CD8-positive, alpha-beta memory T cell (primary cell): ENCODE measurements around the gene LITAFD. TPM values are rescaled to one million over a fixed set of nuclear protein-coding genes. Genes with fewer than 3 reads are reported as not detected.
A peak's percentile ranks its signal among the peaks of the same experiment; 100 is the strongest.

Experiments
- CTCF ChIA-PET: fragments of 350-600 bp; sonication (Branson Sonifier 250); formaldehyde crosslinking; loops from one replicate; lab custom pipeline; 2021; ENCODE audit warnings: antibody characterized with exemption; lab: Charles Lee
- POLR2A ChIA-PET: fragments of 350-600 bp; sonication (Branson Sonifier 250); formaldehyde crosslinking; loops from one replicate; lab custom pipeline; 2021; ENCODE audit warnings: antibody characterized with exemption; lab: Charles Lee
- DNase-seq, 5 donors: peaks; one replicate each; pipeline versions ENCODE4 v3.0.0 to v3.0.0-alpha.2; 2020 to 2022; ENCODE audit warnings: mixed read lengths in 1 of 5
- H3K27ac ChIP-seq: one replicate; pipeline ENCODE4 v1.7.0; 2013; ENCODE audit warnings: low read depth, mild to moderate bottlenecking, low read length, moderate library complexity
- H3K27me3 ChIP-seq: 2 replicates; pipeline ENCODE4 v1.7.0; 2013; ENCODE audit warnings: low read length, mild to moderate bottlenecking; ENCODE audit not compliant: insufficient read depth, poor library complexity, severe bottlenecking
- H3K36me3 ChIP-seq: 2 replicates; pipeline ENCODE4 v1.7.0; 2013; ENCODE audit warnings: mild to moderate bottlenecking, low read length, moderate library complexity; ENCODE audit not compliant: insufficient read depth
- H3K4me1 ChIP-seq: 2 replicates; pipeline ENCODE4 v1.7.0; 2013; ENCODE audit warnings: mild to moderate bottlenecking, low read length, moderate library complexity; ENCODE audit not compliant: insufficient read depth
- H3K4me3 ChIP-seq: 2 replicates; pipeline ENCODE4 v1.7.0; 2013; ENCODE audit warnings: mild to moderate bottlenecking, low read length
- H3K9me3 ChIP-seq: 2 replicates; pipeline ENCODE4 v1.7.0; 2013; ENCODE audit warnings: mild to moderate bottlenecking, low read length
- H3K27ac Mint-ChIP-seq, 8 donors: one replicate each; pipeline ENCODE4 v1.8.0; 2020 to 2021; ENCODE audit warnings: mixed read lengths in 8 of 8, mild to moderate bottlenecking in 6 of 8, inconsistent platforms in 3 of 8, moderate library complexity in 3 of 8
- H3K27me3 Mint-ChIP-seq, 2 donors: one replicate each; pipeline ENCODE4 v1.8.0; 2020 to 2021; ENCODE audit warnings: mixed read lengths in 2 of 2, mild to moderate bottlenecking in 1 of 2, moderate library complexity in 1 of 2
- H3K36me3 Mint-ChIP-seq, 3 donors: one replicate each; pipeline ENCODE4 v1.8.0; 2020 to 2021; ENCODE audit warnings: mixed read lengths in 3 of 3, inconsistent platforms in 1 of 3, mild to moderate bottlenecking in 1 of 3
- H3K4me1 Mint-ChIP-seq, 3 donors: one replicate each; pipeline ENCODE4 v1.8.0; 2020 to 2021; ENCODE audit warnings: mixed read lengths in 3 of 3, inconsistent platforms in 1 of 3, mild to moderate bottlenecking in 1 of 3
- H3K4me3 Mint-ChIP-seq, 7 donors: one replicate each; pipeline ENCODE4 v1.8.0; 2020 to 2021; ENCODE audit warnings: mixed read lengths in 7 of 7, mild to moderate bottlenecking in 6 of 7, moderate library complexity in 4 of 7, inconsistent platforms in 2 of 7
- H3K9me3 Mint-ChIP-seq, 5 donors: one replicate each; pipeline ENCODE4 v1.8.0; 2020 to 2022; ENCODE audit warnings: mixed read lengths in 5 of 5, mild to moderate bottlenecking in 3 of 5, moderate library complexity in 2 of 5, inconsistent platforms in 1 of 5
- polyA plus RNA-seq: library from polyadenylated mRNA; unstranded; fragments of 300-500 nt; fragmentation: Illumina TruSeq; gene quantifications from one replicate; pipeline ENCODE4 v1.2.3, GENCODE V29; 2021
- total RNA-seq, 2 experiments: library from RNA; stranded (reverse); gene quantifications; one replicate each; pipeline ENCODE4 v1.2.3, GENCODE V29; 2021

LITAFD gene
- total and polyA plus RNA-seq, 3 experiments from 2014 or later, result not detected

DNA sequence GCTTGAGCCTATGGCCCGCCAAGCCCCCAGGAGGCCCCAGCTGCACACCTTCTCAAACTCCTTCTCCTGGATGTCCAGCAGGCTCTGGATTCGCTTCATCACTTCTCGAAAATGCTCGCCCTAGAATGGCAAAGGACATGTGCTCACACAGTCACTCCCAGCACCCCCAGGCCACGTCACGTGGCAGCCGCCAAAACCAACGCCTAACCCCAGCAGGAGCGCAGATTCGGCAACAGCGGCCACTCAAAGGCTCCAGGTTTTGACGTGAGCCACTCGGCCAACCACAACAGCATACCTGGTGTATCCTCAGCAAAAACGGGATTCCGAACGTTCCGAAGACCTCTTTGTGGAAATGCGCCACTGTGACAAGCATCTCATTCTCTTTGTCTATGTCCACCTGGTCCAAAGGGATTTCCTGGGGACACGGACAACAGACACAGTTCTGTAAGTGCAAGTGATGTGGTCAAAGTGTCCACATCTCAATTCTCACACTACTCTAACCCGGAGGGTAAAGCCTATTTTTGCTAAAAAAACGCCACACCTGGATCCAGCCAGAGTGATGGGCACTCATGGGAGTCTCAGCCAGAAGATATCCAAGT lies 12.7 kb downstream of the LITAFD start:
- ChIA-PET CTCF (interaction anchor here (1.6 to 2.2 kb wide), 3 partner anchors 9 to 114 kb away, joined by 3 to 5 read pairs (median 4); no protein-coding TSS in a partner anchor), POLR2A (no interaction called here)
- H3K27me3 ChIP-seq, result no peaks in the 10 kb centered on the region
- H3K9me3 ChIP-seq, result no peaks in the 10 kb centered on the region
- no peak overlapping the region for H3K27ac ChIP-seq
- Mint-ChIP-seq H3K36me3 (peaks cover 13 to 94% (median 36%) of the 10 kb centered on the region in 3 donors), H3K9me3 (peaks cover 0 to 2% (median 0%) of the 10 kb centered on the region in 5 donors), H3K27ac (peak overlapping the region in 4 of 8 donors; percentile 22 to 85 (median 70)), H3K4me3 (peak overlapping the region in 1 of 7 donors; percentile 19), H3K27me3 (no peaks in the 10 kb centered on the region), H3K4me1 (peaks cover 8 to 29% (median 23%) of the 10 kb centered on the region in 3 donors)
- no peaks in the 10 kb centered on the region for H3K4me1 ChIP-seq
- H3K4me3 ChIP-seq, result no peak overlapping the region
- peaks cover 65% of the 10 kb centered on the region for H3K36me3 ChIP-seq
- DNase-seq, result no peak

- Histone ChIP-seq H3K36me3 (peaks cover 91% of the 10 kb centered on the region), H3K4me1 (no peaks in the 10 kb centered on the region), H3K27me3 (no peaks in the 10 kb centered on the region), H3K4me3 (no peak overlapping the region), H3K27ac (no peak overlapping the region), H3K9me3 (no peaks in the 10 kb centered on the region)
- H3K4me3 Mint-ChIP-seq, result no peak overlapping the region
- H3K27ac Mint-ChIP-seq, result peak overlapping the region in 2 of 8 donors; percentile 41 to 60
- no peaks in the 10 kb centered on the region for H3K27me3 Mint-ChIP-seq
- ChIA-PET POLR2A (no interaction called here), CTCF (interaction anchor here (0.7 to 1.5 kb wide), 3 partner anchors 38 to 240 kb away, joined by 3 to 8 read pairs (median 4); no protein-coding TSS in a partner anchor)
- H3K36me3 Mint-ChIP-seq, result peaks cover 13 to 95% (median 32%) of the 10 kb centered on the region in 3 donors
- no peak for DNase-seq
- no peaks in the 10 kb centered on the region for H3K9me3 Mint-ChIP-seq
- peaks cover 0 to under 1% (median 0%) of the 10 kb centered on the region in 3 donors for H3K4me1 Mint-ChIP-seq
Measured at GRCh38 chr16:8898660-8899318, 16.6 kb downstream of the LITAFD start.

GRCh38 chr16:8899709-8900317 lies 17.7 kb downstream of the LITAFD start:
- no peak overlapping the region for H3K4me3 Mint-ChIP-seq
- Histone ChIP-seq H3K27ac (no peak overlapping the region), H3K4me3 (no peak overlapping the region), H3K9me3 (no peaks in the 10 kb centered on the region), H3K36me3 (peaks cover 88% of the 10 kb centered on the region), H3K4me1 (no peaks in the 10 kb centered on the region), H3K27me3 (no peaks in the 10 kb centered on the region)
- DNase-seq, result no peak
- peak overlapping the region in 2 of 8 donors; percentile 29 to 32 for H3K27ac Mint-ChIP-seq
- no peaks in the 10 kb centered on the region for H3K27me3 Mint-ChIP-seq
- peaks cover 9 to 92% (median 30%) of the 10 kb centered on the region in 3 donors for H3K36me3 Mint-ChIP-seq
- ChIA-PET POLR2A (no interaction called here), CTCF (interaction anchor here (0.7 to 1.2 kb wide), 3 partner anchors 37 to 239 kb away, joined by 3 to 5 read pairs (median 4); no protein-coding TSS in a partner anchor)
- no peaks in the 10 kb centered on the region for H3K4me1 Mint-ChIP-seq
- H3K9me3 Mint-ChIP-seq, result no peaks in the 10 kb centered on the region

DNA sequence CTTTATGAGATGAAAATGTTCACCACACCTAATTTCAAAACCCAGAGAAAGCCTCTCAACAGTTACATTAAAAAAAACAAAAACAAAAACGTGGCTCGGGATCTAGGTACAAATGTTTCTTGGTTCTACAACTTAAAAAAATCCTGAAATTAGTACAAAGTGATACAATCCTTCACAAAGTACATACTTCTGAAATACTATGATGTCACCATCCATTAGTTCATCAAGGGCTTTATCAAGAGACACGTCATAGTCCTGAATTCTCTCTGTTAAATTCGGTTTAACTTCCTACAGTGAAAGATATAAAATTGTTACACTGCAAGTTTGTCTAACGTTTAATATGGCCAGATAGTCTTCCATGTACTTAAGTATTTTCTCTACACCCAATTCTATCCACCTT lies 18.2 kb downstream of the LITAFD start:
- Histone ChIP-seq H3K27ac (no peak overlapping the region), H3K4me3 (no peak overlapping the region), H3K9me3 (no peaks in the 10 kb centered on the region), H3K36me3 (peaks cover 87% of the 10 kb centered on the region), H3K27me3 (no peaks in the 10 kb centered on the region), H3K4me1 (no peaks in the 10 kb centered on the region)
- ChIA-PET POLR2A (no interaction called here), CTCF (interaction anchor here (1.0 to 1.2 kb wide), 2 partner anchors 108 to 239 kb away, joined by 3 to 5 read pairs; no protein-coding TSS in a partner anchor)
- no peaks in the 10 kb centered on the region for H3K27me3 Mint-ChIP-seq
- H3K36me3 Mint-ChIP-seq, result peaks cover 13 to 92% (median 32%) of the 10 kb centered on the region in 3 donors
- no peak for DNase-seq
- no peak overlapping the region for H3K4me3 Mint-ChIP-seq
- no peaks in the 10 kb centered on the region for H3K4me1 Mint-ChIP-seq
- peak overlapping the region in 1 of 8 donors; percentile 32 for H3K27ac Mint-ChIP-seq
- H3K9me3 Mint-ChIP-seq, result no peaks in the 10 kb centered on the region

- Mint-ChIP-seq H3K4me3 (no peak overlapping the region), H3K27me3 (no peaks in the 10 kb centered on the region), H3K4me1 (no peaks in the 10 kb centered on the region), H3K9me3 (no peaks in the 10 kb centered on the region), H3K27ac (no peak overlapping the region), H3K36me3 (peaks cover 14 to 96% (median 38%) of the 10 kb centered on the region in 3 donors)
- peaks cover 88% of the 10 kb centered on the region for H3K36me3 ChIP-seq
- no peaks in the 10 kb centered on the region for H3K27me3 ChIP-seq
- ChIA-PET CTCF (interaction anchor here (1.2 kb wide), 1 partner anchor 29 kb away, joined by 3 read pairs; no protein-coding TSS in a partner anchor), POLR2A (interaction anchor here (0.6 to 0.7 kb wide), 2 partner anchors 12 to 32 kb away, joined by 3 read pairs; no protein-coding TSS in a partner anchor)
- H3K27ac ChIP-seq, result no peak overlapping the region
- H3K4me1 ChIP-seq, result no peaks in the 10 kb centered on the region
- H3K4me3 ChIP-seq, result no peak overlapping the region
- no peaks in the 10 kb centered on the region for H3K9me3 ChIP-seq
- DNase-seq, result no peak
Measured at GRCh38 chr16:8901320-8901861, 19.2 kb downstream of the LITAFD start.

DNA sequence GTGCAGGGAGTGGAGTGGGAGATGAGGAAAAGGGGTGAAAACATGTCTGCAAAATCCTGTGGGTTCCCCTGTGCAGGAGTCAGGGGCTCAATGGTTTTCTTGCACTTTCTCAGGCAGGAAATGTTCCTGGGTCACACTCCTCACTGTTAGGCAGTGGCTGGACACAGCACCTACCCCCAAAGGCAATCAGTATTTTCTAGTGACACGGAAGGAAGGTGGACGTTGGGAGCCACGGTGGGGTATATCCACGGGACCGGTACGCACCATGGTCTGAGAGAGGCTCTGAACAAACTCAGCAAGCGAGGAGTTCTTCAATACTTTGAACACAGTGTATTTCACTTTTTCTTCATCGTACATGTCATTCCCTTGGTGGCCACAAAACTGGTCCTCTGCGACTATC lies 20.9 kb downstream of the LITAFD start:
- Histone ChIP-seq H3K4me1 (no peaks in the 10 kb centered on the region), H3K36me3 (peaks cover 89% of the 10 kb centered on the region), H3K9me3 (no peaks in the 10 kb centered on the region), H3K27ac (no peak overlapping the region), H3K4me3 (no peak overlapping the region), H3K27me3 (no peaks in the 10 kb centered on the region)
- Mint-ChIP-seq H3K36me3 (peaks cover 6 to 96% (median 39%) of the 10 kb centered on the region in 3 donors), H3K4me3 (no peak overlapping the region), H3K9me3 (no peaks in the 10 kb centered on the region), H3K27ac (no peak overlapping the region), H3K4me1 (no peaks in the 10 kb centered on the region), H3K27me3 (no peaks in the 10 kb centered on the region)
- no peak for DNase-seq
- CTCF ChIA-PET, result no interaction called here
- POLR2A ChIA-PET, result no interaction called here

GRCh38 chr16:8904018-8904430 lies 21.9 kb downstream of the LITAFD start:
- Mint-ChIP-seq H3K4me3 (no peak overlapping the region), H3K4me1 (peaks cover 2 to 9% (median 8%) of the 10 kb centered on the region in 3 donors), H3K36me3 (peaks cover 6 to 96% (median 37%) of the 10 kb centered on the region in 3 donors), H3K9me3 (no peaks in the 10 kb centered on the region), H3K27ac (peak overlapping the region in 2 of 8 donors; percentile 36 to 47), H3K27me3 (no peaks in the 10 kb centered on the region)
- Histone ChIP-seq H3K27ac (no peak overlapping the region), H3K4me1 (peaks cover 6% of the 10 kb centered on the region), H3K9me3 (no peaks in the 10 kb centered on the region), H3K27me3 (no peaks in the 10 kb centered on the region), H3K4me3 (no peak overlapping the region), H3K36me3 (peaks cover 89% of the 10 kb centered on the region)
- no peak for DNase-seq
- ChIA-PET CTCF (interaction anchor here (0.7 to 1.2 kb wide), 2 partner anchors 31 to 32 kb away, joined by 3 read pairs; no protein-coding TSS in a partner anchor), POLR2A (no interaction called here)
